ENCODE results near the gene BAZ2B.

DNA sequence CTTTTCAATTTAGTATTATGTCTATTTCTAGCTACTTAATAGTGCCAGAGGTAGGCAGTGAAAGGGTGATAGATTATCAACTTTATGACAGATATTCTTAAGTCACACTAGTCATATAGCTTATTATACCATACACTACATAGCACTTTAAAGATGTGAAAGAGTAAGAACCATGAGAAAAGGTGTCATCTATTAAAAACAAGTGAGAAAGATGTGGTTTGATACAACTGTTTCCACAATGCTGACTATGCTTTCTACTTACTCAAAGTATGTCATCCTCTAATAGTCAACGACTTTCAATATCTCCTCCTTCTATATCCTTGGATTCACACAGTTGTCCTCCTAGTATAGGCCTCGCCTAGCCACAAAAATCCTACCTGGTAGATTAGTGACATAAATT is 196.9 kb downstream of the BAZ2B start:
- TF ChIP-seq, protein P1, sequence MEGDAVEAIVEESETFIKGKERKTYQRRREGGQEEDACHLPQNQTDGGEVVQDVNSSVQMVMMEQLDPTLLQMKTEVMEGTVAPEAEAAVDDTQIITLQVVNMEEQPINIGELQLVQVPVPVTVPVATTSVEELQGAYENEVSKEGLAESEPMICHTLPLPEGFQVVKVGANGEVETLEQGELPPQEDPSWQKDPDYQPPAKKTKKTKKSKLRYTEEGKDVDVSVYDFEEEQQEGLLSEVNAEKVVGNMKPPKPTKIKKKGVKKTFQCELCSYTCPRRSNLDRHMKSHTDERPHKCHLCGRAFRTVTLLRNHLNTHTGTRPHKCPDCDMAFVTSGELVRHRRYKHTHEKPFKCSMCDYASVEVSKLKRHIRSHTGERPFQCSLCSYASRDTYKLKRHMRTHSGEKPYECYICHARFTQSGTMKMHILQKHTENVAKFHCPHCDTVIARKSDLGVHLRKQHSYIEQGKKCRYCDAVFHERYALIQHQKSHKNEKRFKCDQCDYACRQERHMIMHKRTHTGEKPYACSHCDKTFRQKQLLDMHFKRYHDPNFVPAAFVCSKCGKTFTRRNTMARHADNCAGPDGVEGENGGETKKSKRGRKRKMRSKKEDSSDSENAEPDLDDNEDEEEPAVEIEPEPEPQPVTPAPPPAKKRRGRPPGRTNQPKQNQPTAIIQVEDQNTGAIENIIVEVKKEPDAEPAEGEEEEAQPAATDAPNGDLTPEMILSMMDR (IDR thresholded peaks at IDR 0.05) = no peak
- TF ChIP-seq GABPA (IDR thresholded peaks at IDR 0.05; ENCODE audit: low read depth) (no peak), EP300 (IDR thresholded peaks at IDR 0.05; ENCODE audit: borderline replicate concordance in 1 of 2, low read depth in 1 of 2, low read length in 1 of 2) (no peak), ELF1 (IDR thresholded peaks at IDR 0.05) (no peak), USF2 (IDR thresholded peaks at IDR 0.05; ENCODE audit: borderline replicate concordance, low read depth, low read length) (no peak), SMC3 (IDR thresholded peaks at IDR 0.05; ENCODE audit: low read depth, low read length) (no peak), POLR2AphosphoS5 (IDR thresholded peaks at IDR 0.05; ENCODE audit: low read depth, low read length) (no peak), CHD2 (IDR thresholded peaks at IDR 0.05; ENCODE audit: low read length, partially characterized antibody) (no peak), TAF1 (IDR thresholded peaks at IDR 0.05; ENCODE audit: borderline replicate concordance, low read depth, low read length) (no peak), SIN3A (IDR thresholded peaks at IDR 0.05; ENCODE audit: borderline replicate concordance, low read depth, low read length) (no peak), YY1 (IDR thresholded peaks at IDR 0.05; ENCODE audit: low read depth) (no peak), FOXJ3 (CRISPR knock-in tag; IDR thresholded peaks at IDR 0.05) (no peak)
